Activated T-cell treated with anti-CD3 and anti-CD28 coated beads, Interleukin-2, amount 50 U/mL, for 1 hour (primary cell): ENCODE results near the gene ZNF70.

Source experiments
- DNase-seq: peaks from one replicate; pipeline ENCODE4 v3.0.0-alpha.2; 2020

The ZNF70 gene

GRCh38 chr22:23715806-23716375 lies 35.0 kb downstream of the ZNF70 start:
- no peak for DNase-seq

DNA sequence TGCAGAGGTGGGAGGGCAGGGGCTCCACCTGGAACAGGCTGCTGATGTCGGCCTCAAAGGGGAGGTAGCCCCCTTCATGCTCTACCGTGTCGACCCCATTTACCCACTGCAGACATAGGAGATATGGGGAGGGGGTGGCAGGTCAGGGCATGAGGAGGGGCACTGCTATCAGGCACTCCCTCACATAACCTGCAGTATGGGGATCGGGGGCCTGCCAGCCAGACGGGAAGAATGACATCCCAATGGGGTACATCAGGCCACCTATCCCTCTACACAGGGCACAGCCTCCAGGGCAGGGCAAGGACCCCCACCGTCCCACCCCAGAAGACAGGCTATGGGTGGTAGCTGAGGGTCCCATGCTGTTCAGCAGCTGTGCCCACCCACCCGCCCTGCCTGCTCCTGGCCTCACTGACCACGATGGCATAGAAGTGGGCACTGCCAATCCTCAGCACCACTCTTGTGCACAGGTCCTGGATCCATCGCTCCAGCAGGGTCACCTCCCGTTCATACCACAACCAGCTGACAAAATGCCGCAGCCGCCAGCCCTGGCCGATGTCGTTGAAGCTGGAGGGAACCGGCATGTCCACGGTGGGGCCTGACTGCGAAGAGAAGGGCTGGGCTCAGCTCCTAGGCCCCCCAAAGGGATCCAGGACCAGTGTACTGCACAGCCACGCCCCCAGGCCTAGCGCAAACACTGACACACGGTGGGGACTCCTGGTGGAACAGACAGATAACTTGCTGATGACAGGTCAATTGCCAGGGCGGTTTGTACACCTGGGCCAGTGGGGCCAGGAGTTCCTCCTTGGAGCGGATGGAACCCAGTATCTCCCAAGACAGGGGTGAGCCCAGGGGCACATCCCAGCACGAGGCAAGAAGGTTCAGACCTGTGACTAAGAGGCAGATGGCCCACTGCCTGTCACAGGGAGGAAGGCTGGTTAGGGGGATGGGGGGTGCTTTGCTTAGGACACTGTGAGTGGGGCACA lies 36.0 kb downstream of the ZNF70 start:
- no peak for DNase-seq

DNA sequence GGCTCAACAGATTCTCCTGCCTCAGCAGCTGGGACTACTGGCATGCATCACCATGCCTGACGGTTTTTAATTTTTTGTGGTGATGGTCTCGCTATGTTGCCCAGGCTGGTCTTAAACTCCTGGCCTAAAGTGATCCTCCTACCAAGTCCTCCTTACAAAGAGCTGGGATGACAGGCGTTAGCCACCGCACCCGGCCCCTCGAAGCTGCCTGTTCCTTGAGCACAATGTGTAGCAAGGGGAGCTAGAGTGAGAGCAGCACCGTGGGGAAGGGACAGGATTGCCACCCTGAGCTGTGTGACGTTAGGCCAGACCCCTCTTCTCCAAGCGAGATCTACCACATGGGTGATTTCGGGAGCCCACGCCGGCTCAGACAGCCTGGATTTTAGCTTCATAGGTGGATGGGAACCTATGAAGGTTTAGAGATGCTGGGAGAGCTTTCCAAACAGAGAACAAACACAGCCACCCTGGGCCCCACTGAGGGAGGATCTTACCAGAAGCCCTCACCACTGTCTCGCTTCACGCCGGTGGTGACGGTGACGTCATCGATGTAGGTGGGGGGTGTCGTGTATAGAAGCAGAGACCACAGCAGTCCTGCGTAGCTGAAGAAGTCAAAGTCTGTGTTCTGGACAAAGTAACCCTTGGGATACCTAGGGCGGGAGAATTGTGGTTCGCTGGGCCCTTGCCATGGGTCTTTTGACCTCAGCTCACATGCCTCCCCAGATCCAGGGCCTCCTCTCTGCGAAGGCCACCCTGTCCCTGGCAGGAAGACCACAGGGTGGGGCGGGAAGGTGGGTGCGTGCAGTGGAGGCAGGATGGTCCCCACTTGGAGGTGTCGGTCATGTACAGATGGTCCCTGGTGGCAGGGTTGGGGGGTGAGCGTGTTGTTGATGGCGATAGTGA lies 37.0 kb downstream of the ZNF70 start:
- no peak for DNase-seq

DNA sequence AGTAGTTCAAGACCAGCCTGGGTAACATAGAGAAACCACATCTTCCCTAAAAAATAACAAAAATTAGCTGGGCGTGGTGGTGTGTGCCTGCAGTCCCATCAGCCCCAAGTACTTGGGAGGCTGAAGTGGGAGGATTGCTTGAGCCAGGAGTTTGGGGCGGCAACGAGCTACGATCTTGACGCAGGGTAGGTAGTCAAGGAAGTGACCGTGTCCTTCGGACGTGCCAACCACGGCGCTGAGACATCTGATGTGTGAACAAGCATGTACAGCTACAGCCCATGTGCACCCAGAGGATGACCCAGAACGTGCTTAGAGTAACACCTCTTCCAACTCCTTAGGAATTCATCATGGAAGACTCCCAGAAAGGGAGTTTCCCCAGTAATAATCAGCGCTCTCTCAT lies 38.7 kb downstream of the ZNF70 start:
- no peak for DNase-seq

DNA sequence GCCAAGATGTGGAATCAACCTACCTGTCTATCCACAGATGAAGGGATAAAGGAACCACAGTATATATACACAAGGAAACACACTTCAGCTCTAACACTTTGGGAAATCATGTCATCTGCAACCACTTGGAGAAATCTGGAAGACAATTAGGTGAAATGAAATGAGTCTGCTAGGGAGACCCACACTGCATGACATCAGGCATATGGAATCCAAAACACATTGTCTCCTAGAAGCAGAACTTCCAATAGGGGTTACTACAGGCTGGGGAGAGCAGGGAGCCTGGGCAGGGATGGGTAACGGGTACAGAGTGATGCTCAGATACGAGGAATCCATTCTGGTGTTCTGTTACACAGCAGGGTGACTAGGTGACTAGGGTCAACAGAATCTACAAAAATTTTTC lies 41.8 kb downstream of the ZNF70 start:
- DNase-seq, result no peak

DNA sequence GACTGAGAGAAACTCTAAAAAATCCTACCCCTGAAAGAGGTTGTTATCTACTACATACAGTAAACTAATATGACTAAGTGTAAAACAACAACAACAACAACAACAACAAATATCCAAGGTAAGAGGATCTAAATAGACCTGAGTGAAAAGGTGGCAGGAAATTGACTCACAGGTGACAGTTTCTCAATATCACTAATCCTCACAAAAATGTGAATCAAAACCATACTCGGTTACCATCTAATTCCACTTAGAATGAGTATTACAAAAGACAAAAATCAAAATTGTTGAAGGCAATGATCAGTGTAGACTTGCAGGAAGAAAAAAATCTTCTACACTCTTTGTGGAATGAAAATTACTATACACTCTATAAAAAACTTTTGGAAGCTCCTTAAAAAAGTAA lies 42.6 kb downstream of the ZNF70 start:
- DNase-seq, result no peak

DNA sequence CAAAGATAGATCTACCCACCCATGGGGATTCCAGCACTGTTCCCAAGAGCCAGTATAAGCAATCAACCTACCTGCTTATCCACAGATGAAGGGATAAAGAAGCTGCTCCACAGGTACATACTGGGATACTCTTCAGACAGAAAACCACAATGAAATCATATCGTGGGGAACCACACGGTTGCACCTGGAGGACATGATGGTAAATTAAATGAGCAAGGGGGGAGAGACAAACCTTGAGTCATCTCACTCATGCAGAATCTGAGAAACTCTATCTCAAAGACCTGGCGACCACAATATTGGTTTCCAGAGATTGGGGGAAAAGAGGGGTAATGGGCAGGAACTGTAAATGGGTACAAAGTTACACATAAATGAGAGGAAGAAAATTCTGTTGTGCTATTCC lies 45.6 kb downstream of the ZNF70 start:
- no peak for DNase-seq

- no peak for DNase-seq
Measured at GRCh38 chr22:23704829-23705228, 46.1 kb downstream of the ZNF70 start.

DNA sequence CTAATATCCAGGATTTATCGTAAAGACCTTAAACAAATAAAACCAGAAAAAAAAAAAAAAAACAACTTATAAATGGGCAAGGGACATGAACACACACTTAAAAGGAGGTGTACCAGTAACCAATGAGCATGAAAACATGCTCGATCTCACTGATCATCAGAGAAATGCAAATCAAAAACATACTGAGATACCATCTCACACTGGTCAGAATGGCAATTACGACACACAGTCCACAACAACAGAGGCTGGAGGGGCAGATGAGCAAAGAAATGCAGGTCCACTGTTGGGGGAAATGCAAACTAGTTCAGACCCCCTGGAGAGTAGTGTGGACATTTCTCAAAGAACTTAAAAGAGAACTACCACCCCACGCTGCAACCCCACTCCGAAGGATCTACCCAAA lies 46.9 kb downstream of the ZNF70 start:
- no peak for DNase-seq

- no peak for DNase-seq
Measured at GRCh38 chr22:23700706-23701105, 50.2 kb downstream of the ZNF70 start.

- no peak for DNase-seq
Measured at GRCh38 chr22:23698673-23699235, 52.2 kb downstream of the ZNF70 start.

DNA sequence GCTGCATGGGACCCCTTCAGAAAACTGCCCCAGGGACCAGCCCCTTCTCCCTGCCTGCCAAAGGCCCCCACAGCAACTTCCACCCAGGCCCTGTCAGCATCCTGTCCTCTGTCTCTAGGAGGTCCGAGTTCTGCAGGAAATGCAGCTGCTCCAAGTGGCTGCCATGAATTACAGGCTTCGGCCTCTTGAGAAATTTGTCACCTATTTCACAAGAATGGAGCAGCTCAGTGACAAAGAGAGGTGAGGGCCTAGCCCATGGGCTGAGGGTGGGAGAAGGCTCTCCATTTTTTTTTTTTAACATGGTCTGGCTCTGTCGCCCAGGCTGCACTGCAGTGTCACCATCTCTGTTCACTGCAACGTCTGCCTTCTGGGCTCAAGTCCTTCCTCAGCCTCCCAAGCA lies 52.8 kb downstream of the ZNF70 start:
- DNase-seq, result no peak

DNA sequence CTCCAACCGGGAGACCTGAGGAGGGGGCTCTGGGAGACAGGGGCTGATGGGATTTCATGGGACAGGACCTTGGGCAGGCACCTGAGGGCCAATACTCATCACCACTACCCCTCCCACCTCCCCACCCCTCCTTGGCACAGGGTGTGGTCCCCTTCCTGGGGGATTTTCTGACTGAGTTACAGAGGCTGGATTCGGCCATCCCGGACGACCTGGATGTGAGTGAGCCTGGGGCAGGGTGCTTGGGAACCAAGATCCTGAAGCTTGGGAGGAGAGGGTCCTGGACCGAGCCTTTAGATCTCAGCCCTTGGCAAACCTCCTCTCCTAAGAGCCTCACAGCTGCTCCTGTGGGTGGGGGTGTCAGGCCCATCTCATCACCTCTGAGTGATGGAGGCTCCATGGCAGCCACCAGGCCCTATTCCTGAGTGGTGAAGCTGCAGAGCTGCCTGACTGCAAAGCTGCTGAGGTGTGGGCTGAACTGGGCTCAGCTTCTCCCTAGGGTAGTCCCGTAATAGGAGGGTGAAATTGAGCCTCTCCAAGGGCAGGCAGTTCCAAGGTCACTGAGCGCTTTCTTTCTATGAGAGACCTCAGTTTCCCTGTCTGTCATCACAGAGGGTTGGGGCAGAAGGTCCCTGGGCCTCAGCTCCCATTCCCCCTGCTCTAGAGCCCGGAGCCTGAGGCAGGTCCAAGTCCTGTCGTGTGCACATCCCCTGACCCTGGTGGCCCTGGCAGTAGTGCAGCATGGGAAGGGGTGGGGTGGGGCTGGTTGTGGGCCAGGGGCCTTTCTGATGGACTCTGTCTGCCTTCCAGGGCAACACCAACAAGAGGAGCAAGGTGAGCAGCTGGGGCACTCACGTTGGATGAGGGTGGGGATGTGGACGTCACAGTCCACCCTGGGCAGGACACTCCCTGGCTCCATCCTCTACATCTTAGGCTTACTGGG lies 53.6 kb downstream of the ZNF70 start:
- no peak for DNase-seq

DNA sequence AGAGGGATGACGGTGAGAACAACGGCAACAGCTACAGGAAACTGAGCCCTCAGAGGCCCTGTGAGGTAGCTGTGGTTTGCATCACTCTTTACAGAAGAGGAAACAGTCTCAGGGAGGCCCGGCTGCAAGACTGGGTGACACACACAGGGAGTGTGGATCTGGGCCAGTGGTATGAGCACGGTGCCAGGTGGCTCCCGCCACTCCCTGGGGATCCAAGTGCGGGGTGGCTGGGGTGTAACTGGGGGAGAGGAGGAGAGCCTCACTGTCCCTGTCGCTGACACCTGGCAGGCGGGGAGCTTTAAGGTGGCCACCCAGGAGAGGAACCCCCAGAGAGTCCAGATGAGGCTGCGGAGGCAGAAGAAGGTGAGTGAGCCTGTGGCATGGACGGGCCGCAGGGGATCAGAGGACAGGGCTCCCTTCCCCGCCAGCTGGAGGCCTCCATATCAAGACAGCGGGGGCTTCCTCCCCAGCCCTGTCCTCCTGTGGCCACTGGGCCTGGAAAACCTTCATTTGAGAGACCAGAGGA lies 54.5 kb downstream of the ZNF70 start:
- DNase-seq, result peak; percentile 76

- DNase-seq, result no peak
Measured at GRCh38 chr22:23695571-23696325, 55.2 kb downstream of the ZNF70 start.

GRCh38 chr22:23695141-23695540 lies 55.8 kb downstream of the ZNF70 start:
- no peak for DNase-seq

DNA sequence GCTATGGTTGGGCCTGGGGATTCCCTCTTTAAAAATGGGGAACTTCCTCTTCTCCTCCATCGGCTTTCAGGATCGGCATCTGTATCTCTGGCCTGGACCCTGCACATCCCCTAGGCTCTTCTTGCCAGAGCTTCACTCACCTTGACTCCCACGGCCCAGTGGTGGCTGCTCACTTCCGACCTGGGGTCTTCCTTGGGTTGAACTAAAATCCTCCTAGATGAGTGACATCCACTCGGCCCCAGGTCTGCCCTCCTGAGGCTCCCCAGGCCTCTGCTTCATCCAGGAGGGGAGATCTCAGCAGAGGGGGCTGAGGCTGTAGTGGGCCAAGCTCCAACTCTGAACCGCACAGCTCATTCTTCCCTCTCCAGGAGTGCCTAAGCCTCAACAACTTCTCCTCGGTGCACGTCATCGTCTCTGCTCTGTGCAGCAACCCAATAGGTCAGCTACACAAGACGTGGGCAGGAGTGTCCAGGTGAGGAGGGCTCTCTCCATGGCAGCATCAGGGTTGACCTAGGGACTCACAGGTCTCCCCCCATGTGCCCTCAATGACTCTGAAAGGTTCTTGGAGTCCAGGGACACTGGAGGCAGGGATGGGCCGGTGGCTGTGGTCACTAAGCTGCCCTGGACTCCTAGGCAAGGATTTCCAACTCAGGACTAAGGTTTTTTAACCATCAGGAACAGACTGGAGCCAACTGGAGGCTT lies 56.8 kb downstream of the ZNF70 start:
- peak; percentile 8 for DNase-seq

GRCh38 chr22:23692598-23693291 lies 58.2 kb downstream of the ZNF70 start:
- no peak for DNase-seq

- no peak for DNase-seq
Measured at GRCh38 chr22:23691748-23692423, 59.0 kb downstream of the ZNF70 start.
